Progenitor cell of endocrine pancreas (in vitro differentiated cells): ENCODE results near the gene ACTN1. TPM values are rescaled to one million over a fixed set of nuclear protein-coding genes. Genes with fewer than 3 reads are reported as not detected.
A peak's percentile ranks its signal among the peaks of the same experiment; 100 is the strongest.

Source experiments
- DNase-seq: peaks from one replicate; pipeline ENCODE4 v3.0.0; 2021; ENCODE audit warnings: low spot score; ENCODE audit not compliant: unreplicated experiment
- H3K27ac Mint-ChIP-seq: 2 replicates; pipeline ENCODE4 v1.8.0; 2021; ENCODE audit warnings: mild to moderate bottlenecking, moderate library complexity, mixed read lengths
- H3K27me3 Mint-ChIP-seq: 2 replicates; pipeline ENCODE4 v1.8.0; 2021; ENCODE audit warnings: mixed read lengths
- H3K36me3 Mint-ChIP-seq: 2 replicates; pipeline ENCODE4 v1.8.0; 2022; ENCODE audit warnings: mixed read lengths; ENCODE audit not compliant: insufficient read depth
- H3K4me1 Mint-ChIP-seq: 2 replicates; pipeline ENCODE4 v1.8.0; 2021; ENCODE audit warnings: low read depth, mixed read lengths
- H3K4me3 Mint-ChIP-seq: 2 replicates; pipeline ENCODE4 v1.8.0; 2021; ENCODE audit warnings: low read depth, mild to moderate bottlenecking, moderate library complexity, mixed read lengths
- H3K9me3 Mint-ChIP-seq: 2 replicates; pipeline ENCODE4 v1.8.0; 2021; ENCODE audit warnings: low read depth, mixed read lengths
- CTCF ChIP-seq: fragments of 200-600 bp; sonication (generic); IDR thresholded peaks from one replicate; pipeline ENCODE4 v1.5.0; 2021; ENCODE audit warnings: antibody characterized with exemption, mild to moderate bottlenecking; ENCODE audit not compliant: unreplicated experiment
- total RNA-seq: library from RNA; stranded (reverse); gene quantifications from 2 replicates; pipeline ENCODE4 v1.2.1, GENCODE V29; 2021

The ACTN1 gene
- total RNA-seq, 1 donor from 2014 or later: 92.6 TPM

- DNase-seq: no peak
- H3K9me3 Mint-ChIP-seq: no peaks in the 10 kb centered on the region
- H3K27ac Mint-ChIP-seq: peak overlapping the region; percentile 91
- peaks cover 59% of the 10 kb centered on the region for H3K4me1 Mint-ChIP-seq
- H3K36me3 Mint-ChIP-seq: no peaks in the 10 kb centered on the region
- no peak for TF ChIP-seq CTCF
- H3K4me3 Mint-ChIP-seq: no peak overlapping the region
- H3K27me3 Mint-ChIP-seq: no peaks in the 10 kb centered on the region
These were observed 39.8 kb downstream of the ACTN1 start for GRCh38 chr14:68939181-68939892.

- Mint-ChIP-seq H3K27ac (peak overlapping the region; percentile 91), H3K36me3 (no peaks in the 10 kb centered on the region), H3K27me3 (no peaks in the 10 kb centered on the region), H3K4me1 (peaks cover 62% of the 10 kb centered on the region), H3K9me3 (no peaks in the 10 kb centered on the region), H3K4me3 (peak overlapping the region; percentile 35)
- DNase-seq: no peak
- no peak for TF ChIP-seq CTCF
These were observed 40.6 kb downstream of the ACTN1 start for GRCh38 chr14:68938271-68939150.

- H3K4me1 Mint-ChIP-seq: peaks cover 57% of the 10 kb centered on the region
- H3K27ac Mint-ChIP-seq: peak overlapping the region; percentile 64
- H3K36me3 Mint-ChIP-seq: no peaks in the 10 kb centered on the region
- H3K4me3 Mint-ChIP-seq: no peak overlapping the region
- H3K9me3 Mint-ChIP-seq: no peaks in the 10 kb centered on the region
- DNase-seq: no peak
- peak; percentile 45 for TF ChIP-seq CTCF
- H3K27me3 Mint-ChIP-seq: no peaks in the 10 kb centered on the region
These were observed 41.4 kb downstream of the ACTN1 start for GRCh38 chr14:68937471-68938270.

GRCh38 chr14:68936980-68937379, 42.1 kb downstream of the ACTN1 start:
- Mint-ChIP-seq H3K4me1 (peaks cover 58% of the 10 kb centered on the region), H3K27ac (peak overlapping the region; percentile 80), H3K27me3 (no peaks in the 10 kb centered on the region), H3K4me3 (no peak overlapping the region), H3K36me3 (no peaks in the 10 kb centered on the region), H3K9me3 (no peaks in the 10 kb centered on the region)
- TF ChIP-seq CTCF: no peak
- no peak for DNase-seq

- peak overlapping the region; percentile 93 for H3K27ac Mint-ChIP-seq
- H3K4me1 Mint-ChIP-seq: peaks cover 54% of the 10 kb centered on the region
- no peaks in the 10 kb centered on the region for H3K27me3 Mint-ChIP-seq
- H3K36me3 Mint-ChIP-seq: no peaks in the 10 kb centered on the region
- no peak for DNase-seq
- no peak for TF ChIP-seq CTCF
- H3K9me3 Mint-ChIP-seq: no peaks in the 10 kb centered on the region
- H3K4me3 Mint-ChIP-seq: no peak overlapping the region
These were observed 42.6 kb downstream of the ACTN1 start for GRCh38 chr14:68936476-68936875.
